Subcutaneous abdominal adipose tissue (tissue), 5 donors: ENCODE results near the gene ICA1.

Source experiments
- H3K27ac ChIP-seq: one replicate; pipeline ENCODE4 v1.7.0; 2013; ENCODE audit warnings: low read depth, mild to moderate bottlenecking, inconsistent platforms, low read length, moderate library complexity
- H3K27me3 ChIP-seq, 5 donors: one replicate each; pipeline ENCODE4 v1.7.0; 2013; ENCODE audit warnings: low read length in 5 of 5, inconsistent platforms in 1 of 5; ENCODE audit not compliant: control insufficient read depth in 5 of 5, insufficient read depth in 4 of 5
- H3K36me3 ChIP-seq, 5 donors: one replicate each; pipeline ENCODE4 v1.7.0; 2013; ENCODE audit warnings: low read length in 5 of 5; ENCODE audit not compliant: control insufficient read depth in 5 of 5, insufficient read depth in 5 of 5
- H3K4me1 ChIP-seq, 5 donors: one replicate each; pipeline ENCODE4 v1.7.0; 2013; ENCODE audit warnings: low read length in 5 of 5, mild to moderate bottlenecking in 3 of 5, moderate library complexity in 1 of 5; ENCODE audit not compliant: control insufficient read depth in 5 of 5, insufficient read depth in 5 of 5
- H3K4me3 ChIP-seq, 5 donors: one replicate each; pipeline ENCODE4 v1.7.0; 2013; ENCODE audit warnings: low read length in 5 of 5, low read depth in 1 of 5
- H3K9ac ChIP-seq, 5 donors: one replicate each; pipeline ENCODE4 v1.7.0; 2013; ENCODE audit warnings: low read length in 5 of 5, mild to moderate bottlenecking in 4 of 5, moderate library complexity in 3 of 5
- H3K9me3 ChIP-seq, 5 donors: one replicate each; pipeline ENCODE4 v1.7.0; 2013; ENCODE audit warnings: low read length in 5 of 5; ENCODE audit not compliant: control insufficient read depth in 5 of 5
- donor health status: healthy.
- donor health status: healthy.
- donor health status: healthy.
- donor health status: healthy.
- donor health status: healthy.

ICA1 gene

GRCh38 chr7:8228766-8229674 lies 32.9 kb downstream of the ICA1 start:
- Histone ChIP-seq H3K4me1 (no peaks in the 10 kb centered on the region), H3K27ac (no peak overlapping the region), H3K27me3 (peaks cover 0 to 2% (median 0%) of the 10 kb centered on the region in 5 donors), H3K4me3 (no peak overlapping the region), H3K36me3 (peaks cover 0 to 13% (median 0%) of the 10 kb centered on the region in 5 donors), H3K9me3 (no peaks in the 10 kb centered on the region), H3K9ac (no peak overlapping the region)

- H3K4me3 ChIP-seq = no peak overlapping the region
- no peaks in the 10 kb centered on the region for H3K4me1 ChIP-seq
- H3K27me3 ChIP-seq = peaks cover 0 to 2% (median 0%) of the 10 kb centered on the region in 5 donors
- H3K9ac ChIP-seq = no peak overlapping the region
- H3K9me3 ChIP-seq = no peaks in the 10 kb centered on the region
- H3K27ac ChIP-seq = no peak overlapping the region
- H3K36me3 ChIP-seq = peaks cover 0 to 10% (median 0%) of the 10 kb centered on the region in 5 donors
Measured at GRCh38 chr7:8228068-8228467, 33.9 kb downstream of the ICA1 start.

- H3K27ac ChIP-seq = no peak overlapping the region
- peaks cover 0 to 2% (median 0%) of the 10 kb centered on the region in 5 donors for H3K27me3 ChIP-seq
- H3K4me3 ChIP-seq = no peak overlapping the region
- no peak overlapping the region for H3K9ac ChIP-seq
- peaks cover 0 to 8% (median 0%) of the 10 kb centered on the region in 5 donors for H3K36me3 ChIP-seq
- H3K9me3 ChIP-seq = no peaks in the 10 kb centered on the region
- no peaks in the 10 kb centered on the region for H3K4me1 ChIP-seq
Measured at GRCh38 chr7:8227261-8227660, 34.7 kb downstream of the ICA1 start.

GRCh38 chr7:8226501-8226900 lies 35.5 kb downstream of the ICA1 start:
- H3K4me1 ChIP-seq = no peaks in the 10 kb centered on the region
- peaks cover 0 to 8% (median 0%) of the 10 kb centered on the region in 5 donors for H3K36me3 ChIP-seq
- H3K27me3 ChIP-seq = peaks cover 0 to 2% (median 0%) of the 10 kb centered on the region in 5 donors
- H3K9me3 ChIP-seq = no peaks in the 10 kb centered on the region
- H3K27ac ChIP-seq = no peak overlapping the region
- no peak overlapping the region for H3K4me3 ChIP-seq
- H3K9ac ChIP-seq = no peak overlapping the region

- Histone ChIP-seq H3K4me1 (peaks cover 0 to 7% (median 4%) of the 10 kb centered on the region in 5 donors), H3K9ac (no peak overlapping the region), H3K4me3 (no peak overlapping the region), H3K27me3 (no peaks in the 10 kb centered on the region), H3K36me3 (peaks cover 0 to 14% (median 3%) of the 10 kb centered on the region in 5 donors), H3K27ac (no peak overlapping the region), H3K9me3 (no peaks in the 10 kb centered on the region)
Measured at GRCh38 chr7:8221567-8221966, 40.4 kb downstream of the ICA1 start.

GRCh38 chr7:8221101-8221495 lies 40.9 kb downstream of the ICA1 start:
- H3K27ac ChIP-seq = no peak overlapping the region
- no peaks in the 10 kb centered on the region for H3K9me3 ChIP-seq
- peaks cover 0 to 14% (median 3%) of the 10 kb centered on the region in 5 donors for H3K36me3 ChIP-seq
- no peak overlapping the region for H3K9ac ChIP-seq
- no peak overlapping the region for H3K4me3 ChIP-seq
- no peaks in the 10 kb centered on the region for H3K27me3 ChIP-seq
- H3K4me1 ChIP-seq = peaks cover 0 to 8% (median 5%) of the 10 kb centered on the region in 5 donors

- H3K27ac ChIP-seq = no peak overlapping the region
- no peak overlapping the region for H3K9ac ChIP-seq
- H3K9me3 ChIP-seq = no peaks in the 10 kb centered on the region
- H3K4me3 ChIP-seq = no peak overlapping the region
- H3K27me3 ChIP-seq = no peaks in the 10 kb centered on the region
- peaks cover 0 to 13% (median 5%) of the 10 kb centered on the region in 5 donors for H3K4me1 ChIP-seq
- H3K36me3 ChIP-seq = peaks cover 0 to 14% (median 3%) of the 10 kb centered on the region in 5 donors
Measured at GRCh38 chr7:8220376-8221100, 41.4 kb downstream of the ICA1 start.

- Histone ChIP-seq H3K4me1 (peaks cover 0 to 39% (median 21%) of the 10 kb centered on the region in 5 donors), H3K9ac (no peak overlapping the region), H3K27ac (peak overlapping the region; percentile 84), H3K4me3 (no peak overlapping the region), H3K27me3 (no peaks in the 10 kb centered on the region), H3K9me3 (no peaks in the 10 kb centered on the region), H3K36me3 (peaks cover 0 to 16% (median 3%) of the 10 kb centered on the region in 5 donors)
Measured at GRCh38 chr7:8217200-8218068, 44.5 kb downstream of the ICA1 start.

- H3K27me3 ChIP-seq = no peaks in the 10 kb centered on the region
- no peaks in the 10 kb centered on the region for H3K9me3 ChIP-seq
- H3K4me1 ChIP-seq = peaks cover 0 to 50% (median 31%) of the 10 kb centered on the region in 5 donors
- H3K36me3 ChIP-seq = peaks cover 0 to 16% (median 3%) of the 10 kb centered on the region in 5 donors
- H3K9ac ChIP-seq = peak overlapping the region in 1 of 5 donors; percentile 6
- H3K27ac ChIP-seq = peak overlapping the region; percentile 84
- H3K4me3 ChIP-seq = no peak overlapping the region
Measured at GRCh38 chr7:8216334-8216690, 45.7 kb downstream of the ICA1 start.
